ENCODE results near the gene ZNF319. TPM values are rescaled to one million over a fixed set of nuclear protein-coding genes. Genes with fewer than 3 reads are reported as not detected.

ZNF319 gene
- polyA plus RNA-seq, 1 donor (not counting 4 experiments of a cell fraction or from before 2014, with no cell fraction given) = 3.3 TPM

- FAIRE-seq (peak; percentile 17), DNase-seq (ENCODE audit: low read depth, low spot score) (no peak)
- peak overlapping the region; percentile 81 for H3K4me2 ChIP-seq (ENCODE audit: control insufficient read depth, extremely low read depth, insufficient read depth, low read depth, low read length)
- H3K79me2 ChIP-seq (ENCODE audit: control insufficient read depth, insufficient read depth, low read length) = no peaks in the 10 kb centered on the region
- dilution Hi-C loops (cut with MboI; ENCODE audit: extremely low pct_ligation_motif_present, low sequenced_read_pairs) = no loop called here
- H4K20me1 ChIP-seq (ENCODE audit: control insufficient read depth, extremely low read depth, insufficient read depth, low read length) = no peaks in the 10 kb centered on the region
- peak overlapping the region; percentile 61 to 68 (median 62) for H3K4me3 ChIP-seq (ENCODE audit: control insufficient read depth in 2 of 3, extremely low read depth in 1 of 3, insufficient read depth in 2 of 3, low read depth in 1 of 3, low read length in 3 of 3)
- H3K27ac ChIP-seq (ENCODE audit: control insufficient read depth, insufficient read depth, low read length) = no peak overlapping the region
- no peaks in the 10 kb centered on the region for H3K36me3 ChIP-seq (ENCODE audit: control insufficient read depth in 2 of 2, extremely low read depth in 1 of 2, insufficient read depth in 2 of 2, low read length in 2 of 2)
- peaks cover 15% of the 10 kb centered on the region for H3K4me1 ChIP-seq (ENCODE audit: control insufficient read depth, extremely low read depth, insufficient read depth, low read length)
- no peak for TF ChIP-seq EZH2 (IDR thresholded peaks at IDR 0.05; ENCODE audit: low read length)
- TF ChIP-seq CTCF (optimal IDR thresholded peaks at IDR 0.05 in 1 of 3, IDR thresholded peaks at IDR 0.05 in 1 of 3, conservative IDR thresholded peaks at IDR 0.05 in 1 of 3; ENCODE audit: extremely low read depth in 1 of 3, insufficient read depth in 2 of 3, low read length in 3 of 3) = no peak
- H3K9me1 ChIP-seq (ENCODE audit: control insufficient read depth, extremely low read depth, insufficient read depth, low read length) = no peaks in the 10 kb centered on the region
- H3K9me3 ChIP-seq (ENCODE audit: control insufficient read depth, low read depth, low read length) = no peaks in the 10 kb centered on the region
- peaks cover 6% of the 10 kb centered on the region for H3K27me3 ChIP-seq (ENCODE audit: control insufficient read depth, extremely low read depth, insufficient read depth, low read length)
- H2AFZ ChIP-seq (ENCODE audit: control insufficient read depth, low read length) = peak overlapping the region; percentile 80
- peak overlapping the region; percentile 28 for H3K9ac ChIP-seq (ENCODE audit: control insufficient read depth, extremely low read depth, insufficient read depth, low read length)
These were observed 15.0 kb downstream of the ZNF319 start for GRCh38 chr16:57985204-57986181.

- no peaks in the 10 kb centered on the region for H4K20me1 ChIP-seq (ENCODE audit: control insufficient read depth, extremely low read depth, insufficient read depth, low read length)
- no peaks in the 10 kb centered on the region for H3K9me3 ChIP-seq (ENCODE audit: control insufficient read depth, low read depth, low read length)
- H3K9ac ChIP-seq (ENCODE audit: control insufficient read depth, extremely low read depth, insufficient read depth, low read length) = peak overlapping the region; percentile 52
- DNase-seq (ENCODE audit: low read depth, low spot score) (peak; percentile 83), FAIRE-seq (peak; percentile 48)
- H3K4me2 ChIP-seq (ENCODE audit: control insufficient read depth, extremely low read depth, insufficient read depth, low read depth, low read length) = peak overlapping the region; percentile 81
- no peaks in the 10 kb centered on the region for H3K36me3 ChIP-seq (ENCODE audit: control insufficient read depth in 2 of 2, extremely low read depth in 1 of 2, insufficient read depth in 2 of 2, low read length in 2 of 2)
- dilution Hi-C loops (cut with MboI; ENCODE audit: extremely low pct_ligation_motif_present, low sequenced_read_pairs) = no loop called here
- TF ChIP-seq CTCF (optimal IDR thresholded peaks at IDR 0.05 in 1 of 3, IDR thresholded peaks at IDR 0.05 in 1 of 3, conservative IDR thresholded peaks at IDR 0.05 in 1 of 3; ENCODE audit: extremely low read depth in 1 of 3, insufficient read depth in 2 of 3, low read length in 3 of 3) (no peak), EZH2 (IDR thresholded peaks at IDR 0.05; ENCODE audit: low read length) (no peak)
- peaks cover 15% of the 10 kb centered on the region for H3K4me1 ChIP-seq (ENCODE audit: control insufficient read depth, extremely low read depth, insufficient read depth, low read length)
- no peaks in the 10 kb centered on the region for H3K9me1 ChIP-seq (ENCODE audit: control insufficient read depth, extremely low read depth, insufficient read depth, low read length)
- H3K27ac ChIP-seq (ENCODE audit: control insufficient read depth, insufficient read depth, low read length) = no peak overlapping the region
- H3K4me3 ChIP-seq (ENCODE audit: control insufficient read depth in 2 of 3, extremely low read depth in 1 of 3, insufficient read depth in 2 of 3, low read depth in 1 of 3, low read length in 3 of 3) = peak overlapping the region; percentile 61 to 68 (median 62)
- peaks cover 6% of the 10 kb centered on the region for H3K27me3 ChIP-seq (ENCODE audit: control insufficient read depth, extremely low read depth, insufficient read depth, low read length)
- no peaks in the 10 kb centered on the region for H3K79me2 ChIP-seq (ENCODE audit: control insufficient read depth, insufficient read depth, low read length)
- peak overlapping the region; percentile 85 for H2AFZ ChIP-seq (ENCODE audit: control insufficient read depth, low read length)
These were observed 15.8 kb downstream of the ZNF319 start for GRCh38 chr16:57984443-57985203.

Measured in keratinocyte (primary cell).